Activated CD4-positive, alpha-beta T cell treated with anti-CD3 and anti-CD28 coated beads, Interleukin-2, amount 10 ng/mL, durations not matched to agents 7 days and 5 days (primary cell): Measurements from ENCODE around the gene TKFC. TPM values are rescaled to one million over a fixed set of nuclear protein-coding genes. Genes with fewer than 3 reads are reported as not detected.

Experiments
- CTCF ChIA-PET: fragments of 350-600 bp; sonication (Branson Sonifier 250); formaldehyde crosslinking; loops from one replicate; lab custom pipeline; 2021; ENCODE audit warnings: antibody characterized with exemption; lab: Charles Lee
- POLR2A ChIA-PET: fragments of 350-600 bp; sonication (Branson Sonifier 250); formaldehyde crosslinking; loops from one replicate; lab custom pipeline; 2021; ENCODE audit warnings: antibody characterized with exemption; lab: Charles Lee
- DNase-seq: peaks from one replicate; pipeline ENCODE4 v3.0.0-alpha.2; 2020
- H3K27ac Mint-ChIP-seq: one replicate; pipeline ENCODE4 v1.8.0; 2021; ENCODE audit warnings: mild to moderate bottlenecking, moderate library complexity, mixed read lengths
- H3K27me3 Mint-ChIP-seq: one replicate; pipeline ENCODE4 v1.8.0; 2021; ENCODE audit warnings: mixed read lengths
- H3K36me3 Mint-ChIP-seq: one replicate; pipeline ENCODE4 v1.8.0; 2021; ENCODE audit warnings: low read depth, mixed read lengths
- H3K4me1 Mint-ChIP-seq: one replicate; pipeline ENCODE4 v1.8.0; 2021; ENCODE audit warnings: mixed read lengths
- H3K4me3 Mint-ChIP-seq: one replicate; pipeline ENCODE4 v1.8.0; 2021; ENCODE audit warnings: mild to moderate bottlenecking, moderate library complexity, mixed read lengths
- H3K9me3 Mint-ChIP-seq: one replicate; pipeline ENCODE4 v1.8.0; 2021; ENCODE audit warnings: mixed read lengths
- total RNA-seq, 2 experiments: library from RNA; stranded (reverse); gene quantifications; one replicate each; pipeline ENCODE4 v1.2.3, GENCODE V29; 2021

Gene TKFC
- total RNA-seq, 2 experiments from 2014 or later = 40.0 to 46.9 TPM

DNA sequence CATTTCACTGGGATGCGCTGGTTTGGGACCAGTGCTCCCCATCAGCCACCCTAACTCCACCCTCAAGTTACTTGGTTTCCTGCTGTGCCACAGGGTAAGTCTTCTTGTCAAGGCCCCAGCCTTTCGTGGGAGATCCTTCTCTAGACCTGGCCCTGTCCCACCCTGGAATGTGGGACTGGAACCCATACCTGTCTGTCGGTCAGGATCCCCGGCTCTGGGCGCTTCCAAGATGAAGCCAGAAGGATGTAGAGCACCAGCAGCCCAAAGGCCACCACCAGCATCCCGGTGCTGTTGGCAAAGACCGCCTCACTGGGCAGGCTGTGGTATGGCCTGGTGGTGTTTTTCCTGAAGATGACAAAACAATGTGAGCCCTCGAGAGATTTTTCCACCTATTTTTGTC lies 17.8 kb downstream of the TKFC start:
- no peaks in the 10 kb centered on the region for H3K27me3 Mint-ChIP-seq
- ChIA-PET POLR2A (no interaction called here), CTCF (interaction anchor here (2.3 kb wide), 1 partner anchor 15 kb away, joined by 9 read pairs; no protein-coding TSS in a partner anchor)
- no peak for DNase-seq
- peaks cover 4% of the 10 kb centered on the region for H3K4me1 Mint-ChIP-seq
- no peaks in the 10 kb centered on the region for H3K9me3 Mint-ChIP-seq
- H3K4me3 Mint-ChIP-seq = no peak overlapping the region
- H3K27ac Mint-ChIP-seq = no peak overlapping the region
- H3K36me3 Mint-ChIP-seq = peaks cover 14% of the 10 kb centered on the region

- Mint-ChIP-seq H3K4me1 (peaks cover 4% of the 10 kb centered on the region), H3K27ac (no peak overlapping the region), H3K36me3 (peaks cover 21% of the 10 kb centered on the region), H3K9me3 (no peaks in the 10 kb centered on the region), H3K4me3 (no peak overlapping the region), H3K27me3 (no peaks in the 10 kb centered on the region)
- CTCF ChIA-PET = interaction anchor here (0.7 to 2.3 kb wide), 2 partner anchors 16 to 33 kb away, joined by 3 to 9 read pairs; no protein-coding TSS in a partner anchor
- POLR2A ChIA-PET = no interaction called here
- DNase-seq = no peak
Observed at GRCh38 chr11:61352038-61352437, 19.0 kb downstream of the TKFC start.

- POLR2A ChIA-PET = no interaction called here
- Mint-ChIP-seq H3K27ac (no peak overlapping the region), H3K36me3 (peaks cover 25% of the 10 kb centered on the region), H3K27me3 (no peaks in the 10 kb centered on the region), H3K4me1 (peaks cover 11% of the 10 kb centered on the region), H3K4me3 (no peak overlapping the region), H3K9me3 (no peaks in the 10 kb centered on the region)
- CTCF ChIA-PET = interaction anchor here (0.7 to 3.4 kb wide), 3 partner anchors 18 to 32 kb away, joined by 5 to 24 read pairs (median 14); no protein-coding TSS in a partner anchor
- DNase-seq = no peak
Observed at GRCh38 chr11:61353131-61354067, 20.4 kb downstream of the TKFC start.

DNA sequence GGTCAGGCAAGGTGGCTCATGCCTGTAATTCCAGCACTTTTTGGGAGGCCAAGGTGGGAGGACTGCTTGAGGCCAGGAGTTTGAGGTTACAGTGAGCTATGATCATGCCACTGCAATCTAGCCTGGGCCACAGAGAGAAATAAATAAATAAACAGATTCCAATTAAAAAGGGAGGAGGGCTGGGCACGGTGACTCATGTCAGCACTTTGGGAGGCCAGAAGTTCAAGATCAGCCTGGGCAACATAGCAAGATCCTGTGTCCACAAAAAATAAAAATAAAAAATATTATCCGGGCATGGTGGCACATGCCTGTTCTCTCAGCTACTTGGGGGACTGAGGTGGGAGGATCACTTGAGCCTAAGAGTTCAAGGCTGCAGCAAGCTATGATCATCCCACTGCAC lies 21.2 kb downstream of the TKFC start:
- ChIA-PET CTCF (interaction anchor here (0.6 to 3.4 kb wide), 4 partner anchors 19 to 33 kb away, joined by 3 to 24 read pairs (median 10); no protein-coding TSS in a partner anchor), POLR2A (interaction anchor here (0.7 kb wide), 1 partner anchor 8 kb away, joined by 3 read pairs; the partner anchor contains the start of gene TMEM138)
- no peak overlapping the region for H3K4me3 Mint-ChIP-seq

GRCh38 chr11:61356706-61357105 lies 23.7 kb downstream of the TKFC start:
- DNase-seq = no peak
- POLR2A ChIA-PET = no interaction called here
- H3K27ac Mint-ChIP-seq = no peak overlapping the region

More for the DNA sequence above, 21.2 kb downstream of the TKFC start:
- Mint-ChIP-seq H3K27me3 (no peaks in the 10 kb centered on the region), H3K9me3 (no peaks in the 10 kb centered on the region), H3K36me3 (peaks cover 25% of the 10 kb centered on the region), H3K27ac (peak overlapping the region; percentile 27), H3K4me1 (peaks cover 12% of the 10 kb centered on the region)
- DNase-seq = no peak

DNA sequence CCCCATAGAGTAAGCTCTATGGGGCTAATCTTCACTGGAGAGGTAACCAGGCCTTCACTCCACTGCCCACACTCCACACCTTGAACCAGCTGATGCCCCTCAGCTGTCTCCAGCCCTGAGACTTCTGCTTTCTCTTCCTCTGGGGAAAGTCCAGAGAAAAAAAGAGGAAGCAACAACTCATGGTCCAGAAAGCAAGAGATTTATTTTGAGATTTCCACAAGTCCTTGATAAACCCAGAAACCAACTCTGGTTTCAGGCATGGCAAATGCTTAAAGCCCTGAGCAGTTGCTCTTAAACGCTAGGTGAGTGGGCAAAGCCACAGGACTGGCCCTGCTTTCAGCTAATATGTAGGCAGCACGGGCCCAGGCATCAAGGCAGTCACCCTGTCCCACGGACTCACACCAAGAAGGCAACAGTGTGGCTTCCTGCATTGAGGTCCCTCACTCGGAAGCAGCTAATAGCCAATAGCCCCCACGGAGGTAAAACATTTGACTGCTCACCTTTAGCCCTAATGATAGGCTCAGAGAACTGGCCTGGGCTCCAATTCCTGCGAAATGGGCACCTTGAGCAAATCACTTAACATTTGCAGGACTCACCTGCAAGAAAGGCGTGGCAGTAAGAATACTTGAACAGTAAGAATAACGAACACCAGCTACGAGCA lies 24.3 kb downstream of the TKFC start:
- peaks cover 21% of the 10 kb centered on the region for H3K36me3 Mint-ChIP-seq
- DNase-seq = no peak
- H3K4me1 Mint-ChIP-seq = peaks cover 28% of the 10 kb centered on the region
- CTCF ChIA-PET = interaction anchor here (0.6 to 4.2 kb wide), 5 partner anchors 9 to 442 kb away, joined by 3 to 33 read pairs (median 4); partner anchors contain the start of genes DDB1 and TKFC
- POLR2A ChIA-PET = no interaction called here
- H3K27me3 Mint-ChIP-seq = no peaks in the 10 kb centered on the region
- no peaks in the 10 kb centered on the region for H3K9me3 Mint-ChIP-seq
- H3K27ac Mint-ChIP-seq = no peak overlapping the region
- no peak overlapping the region for H3K4me3 Mint-ChIP-seq

More at GRCh38 chr11:61356706-61357105, 23.7 kb downstream of the TKFC start:
- H3K4me1 Mint-ChIP-seq = peaks cover 26% of the 10 kb centered on the region
- CTCF ChIA-PET = interaction anchor here (0.6 to 4.2 kb wide), 6 partner anchors 8 to 441 kb away, joined by 3 to 33 read pairs (median 4); partner anchors contain the start of genes DDB1 and TKFC
- H3K4me3 Mint-ChIP-seq = no peak overlapping the region
- no peaks in the 10 kb centered on the region for H3K9me3 Mint-ChIP-seq
- no peaks in the 10 kb centered on the region for H3K27me3 Mint-ChIP-seq
- peaks cover 21% of the 10 kb centered on the region for H3K36me3 Mint-ChIP-seq

DNA sequence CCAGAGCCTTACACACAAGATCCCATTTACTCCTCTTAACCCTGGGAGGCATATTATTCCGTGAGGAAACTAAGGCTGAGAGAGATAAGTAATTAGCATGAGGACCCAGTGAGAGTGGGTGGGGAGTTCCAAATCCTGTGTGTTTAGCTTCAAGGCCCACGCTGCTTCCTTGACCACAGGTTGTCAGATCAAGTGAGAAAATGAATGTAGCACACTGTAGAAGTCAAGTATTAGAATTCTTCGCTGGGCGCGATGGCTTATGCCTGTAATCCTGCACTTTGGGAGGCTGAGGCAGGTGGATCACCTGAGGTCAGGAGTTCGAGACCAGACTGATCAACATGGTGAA lies 24.8 kb downstream of the TKFC start:
- POLR2A ChIA-PET = no interaction called here
- Mint-ChIP-seq H3K27me3 (no peaks in the 10 kb centered on the region), H3K4me3 (no peak overlapping the region), H3K27ac (no peak overlapping the region), H3K36me3 (peaks cover 21% of the 10 kb centered on the region), H3K4me1 (peaks cover 33% of the 10 kb centered on the region), H3K9me3 (no peaks in the 10 kb centered on the region)
- DNase-seq = no peak
- CTCF ChIA-PET = interaction anchor here (0.5 to 4.2 kb wide), 4 partner anchors 9 to 402 kb away, joined by 4 to 33 read pairs (median 4); partner anchors contain the start of genes DDB1 and TKFC

- Mint-ChIP-seq H3K4me3 (no peak overlapping the region), H3K4me1 (peaks cover 40% of the 10 kb centered on the region), H3K9me3 (no peaks in the 10 kb centered on the region), H3K36me3 (peaks cover 17% of the 10 kb centered on the region), H3K27me3 (no peaks in the 10 kb centered on the region), H3K27ac (no peak overlapping the region)
- CTCF ChIA-PET = interaction anchor here (0.7 to 4.2 kb wide), 4 partner anchors 10 to 27 kb away, joined by 3 to 33 read pairs (median 4); partner anchors contain the start of genes DDB1 and TKFC
- POLR2A ChIA-PET = no interaction called here
- no peak for DNase-seq
Observed at GRCh38 chr11:61358566-61358965, 25.5 kb downstream of the TKFC start.

- no peaks in the 10 kb centered on the region for H3K27me3 Mint-ChIP-seq
Observed at GRCh38 chr11:61359516-61359915, 26.5 kb downstream of the TKFC start.

GRCh38 chr11:61361237-61361740 lies 28.3 kb downstream of the TKFC start:
- Mint-ChIP-seq H3K27me3 (no peaks in the 10 kb centered on the region), H3K36me3 (peaks cover 27% of the 10 kb centered on the region), H3K4me1 (peaks cover 45% of the 10 kb centered on the region), H3K27ac (peak overlapping the region; percentile 99), H3K4me3 (peak overlapping the region; percentile 100), H3K9me3 (no peaks in the 10 kb centered on the region)
- ChIA-PET POLR2A (interaction anchor here (0.5 to 0.8 kb wide), 2 partner anchors 25 to 774 kb away, joined by 3 to 8 read pairs; no protein-coding TSS in a partner anchor), CTCF (interaction anchor here (0.6 to 4.9 kb wide), 10 partner anchors 13 to 235 kb away, joined by 3 to 53 read pairs (median 4); partner anchors contain the start of gene TMEM216)
- no peak for DNase-seq

More at GRCh38 chr11:61359516-61359915, 26.5 kb downstream of the TKFC start:
- Mint-ChIP-seq H3K9me3 (no peaks in the 10 kb centered on the region), H3K4me3 (peak overlapping the region; percentile 13), H3K4me1 (peaks cover 45% of the 10 kb centered on the region), H3K27ac (peak overlapping the region; percentile 50), H3K36me3 (peaks cover 25% of the 10 kb centered on the region)
- DNase-seq = no peak
- POLR2A ChIA-PET = no interaction called here
- CTCF ChIA-PET = interaction anchor here (1.1 to 4.9 kb wide), 4 partner anchors 24 to 32 kb away, joined by 3 to 53 read pairs (median 4); no protein-coding TSS in a partner anchor

DNA sequence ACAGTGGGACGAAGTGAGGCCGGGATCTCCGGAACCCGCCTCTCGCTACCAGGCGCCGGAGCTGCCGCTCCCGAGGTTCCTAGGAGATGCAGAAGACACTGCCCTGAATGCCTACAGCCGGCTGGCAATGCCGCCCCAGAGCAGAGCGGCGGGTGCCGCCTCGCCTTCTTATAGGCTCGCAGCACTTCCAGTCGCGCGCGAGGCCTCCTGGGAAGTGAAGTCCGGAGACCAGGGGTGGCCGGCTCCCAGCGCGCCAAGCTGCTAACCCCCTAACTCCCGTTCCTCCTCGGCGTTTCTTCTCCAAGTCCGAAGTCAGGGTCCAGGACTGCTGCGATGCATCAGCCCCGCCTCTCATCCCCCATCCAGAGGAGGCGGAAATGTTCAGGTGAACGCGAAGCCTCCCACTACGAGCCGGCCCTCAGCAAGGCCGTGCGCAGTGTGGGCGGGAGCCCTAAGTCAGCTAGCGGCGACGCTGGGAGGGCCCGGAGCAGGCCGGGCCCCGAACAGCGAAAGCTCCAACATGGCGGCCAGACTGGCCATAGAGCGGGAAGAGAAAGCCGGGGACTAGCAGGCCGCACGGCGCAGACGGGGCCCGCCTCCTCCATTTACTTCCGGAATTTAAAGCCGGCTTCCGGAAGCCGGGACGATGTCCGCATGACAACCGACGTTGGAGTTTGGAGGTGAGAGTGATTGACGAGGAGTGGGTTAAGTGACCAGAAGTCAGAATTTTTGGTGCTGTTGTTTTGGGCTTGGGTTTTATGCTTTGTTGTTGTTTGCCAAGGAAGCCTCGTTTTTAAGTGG lies 28.9 kb downstream of the TKFC start, which contains the start of the genes CYB561A3 and TMEM138:
TSS of gene CYB561A3 (minus strand) at position 142 of the 801 bp plus-strand sequence. CDS start 5,169 bp downstream, outside the sequence.
TSS of gene TMEM138 (plus strand) at position 634 of the 801 bp plus-strand sequence. CDS start 2,017 bp downstream, outside the sequence.
- ChIA-PET POLR2A (interaction anchor here (0.6 to 1.2 kb wide), 5 partner anchors 7 to 72 kb away, joined by 3 to 5 read pairs (median 3); partner anchors contain the start of genes DDB1 and TKFC), CTCF (interaction anchor here (0.5 to 4.9 kb wide), 16 partner anchors 11 to 1443 kb away, joined by 3 to 53 read pairs (median 4); partner anchors contain the start of gene TMEM216)
- peaks cover 25% of the 10 kb centered on the region for H3K36me3 Mint-ChIP-seq
- DNase-seq = peak; percentile 93
- H3K9me3 Mint-ChIP-seq = no peaks in the 10 kb centered on the region
- peak within 1 kb of the TSS; percentile 99 for H3K27ac Mint-ChIP-seq
- H3K4me1 Mint-ChIP-seq = peaks cover 45% of the 10 kb centered on the region
- H3K4me3 Mint-ChIP-seq = peak within 1 kb of the TSS; percentile 100
- no peaks in the 10 kb centered on the region for H3K27me3 Mint-ChIP-seq
